ENCODE results near the gene GAB3. TPM values are rescaled to one million over a fixed set of nuclear protein-coding genes. Genes with fewer than 3 reads are reported as not detected.
"Not testable (repeated sequence)": the region's sequence is repeated elsewhere in the genome, so short reads cannot be mapped to it uniquely, and the experiment has no call there.

Gene GAB3
- total RNA-seq, 1 donor from 2014 or later = 0.52 TPM

DNA sequence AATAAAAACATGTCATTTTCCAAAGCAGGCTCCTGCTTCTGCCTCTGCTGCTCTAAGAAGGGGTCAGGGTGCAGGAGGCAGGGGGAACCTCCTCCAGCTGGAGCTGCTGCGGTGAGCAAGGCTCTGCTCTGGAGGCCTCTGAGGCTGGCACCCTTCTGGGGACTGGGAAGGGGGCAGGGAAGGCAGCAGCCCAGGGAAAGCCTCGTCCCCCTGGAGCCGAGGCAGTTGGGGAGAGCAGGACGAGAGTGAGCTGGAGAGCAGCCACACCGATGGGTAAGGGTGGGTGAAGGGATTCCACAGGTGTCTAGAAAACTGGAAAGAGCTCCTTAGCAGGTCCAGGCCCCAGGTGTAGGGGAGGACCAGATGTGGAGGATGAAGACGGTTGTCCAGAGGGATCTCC is 95.5 kb downstream of the GAB3 start:
- no peak for ATAC-seq

DNA sequence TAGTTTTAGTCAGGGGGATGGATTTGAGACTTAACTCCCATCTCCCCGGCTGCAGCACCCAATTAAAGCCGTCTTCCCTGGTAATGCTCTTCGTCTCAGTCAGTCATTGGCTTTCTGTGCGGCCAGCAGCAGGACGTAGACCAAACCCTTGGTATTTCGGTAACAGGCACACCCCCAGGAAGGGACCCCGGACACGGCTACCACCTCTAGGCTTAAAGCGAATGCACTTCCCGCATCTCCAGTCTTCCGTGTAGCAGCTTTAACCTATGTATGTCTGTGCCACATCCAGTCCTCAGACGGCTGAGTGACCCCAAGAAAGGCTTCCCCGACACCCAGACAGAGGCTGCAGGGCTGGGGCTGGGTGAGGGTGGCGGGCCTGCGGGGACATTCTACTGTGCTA is 96.0 kb downstream of the GAB3 start:
- no peak for ATAC-seq

DNA sequence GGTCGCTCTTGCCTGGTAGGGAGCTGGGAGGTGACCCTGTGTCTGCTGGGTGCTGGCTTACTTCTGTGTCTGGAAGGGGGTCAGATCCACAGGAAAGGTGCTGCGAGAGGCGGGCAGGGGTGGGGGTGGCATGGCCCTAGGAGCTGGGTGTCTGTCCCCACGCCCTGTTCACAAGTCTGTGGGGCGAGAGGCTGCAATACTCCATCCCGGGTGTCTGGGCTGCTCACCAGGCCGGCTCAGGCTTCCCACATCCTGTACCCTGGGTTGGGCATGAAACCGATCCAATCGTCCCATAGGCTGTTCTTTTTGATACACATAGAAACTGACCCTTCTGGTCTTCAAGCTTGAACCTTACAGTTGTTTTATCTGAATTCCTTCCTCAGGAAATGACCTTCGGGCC is 96.5 kb downstream of the GAB3 start:
- ATAC-seq = no peak

GRCh38 chrX:154653413-154653812 is 97.5 kb downstream of the GAB3 start, which contains the start of gene CTAG2:
Gene CTAG2, minus strand, starts transcription at chrX:154653579. Its CDS starts 64 bp downstream, at chrX:154653515.
- peak; percentile 18 for ATAC-seq

DNA sequence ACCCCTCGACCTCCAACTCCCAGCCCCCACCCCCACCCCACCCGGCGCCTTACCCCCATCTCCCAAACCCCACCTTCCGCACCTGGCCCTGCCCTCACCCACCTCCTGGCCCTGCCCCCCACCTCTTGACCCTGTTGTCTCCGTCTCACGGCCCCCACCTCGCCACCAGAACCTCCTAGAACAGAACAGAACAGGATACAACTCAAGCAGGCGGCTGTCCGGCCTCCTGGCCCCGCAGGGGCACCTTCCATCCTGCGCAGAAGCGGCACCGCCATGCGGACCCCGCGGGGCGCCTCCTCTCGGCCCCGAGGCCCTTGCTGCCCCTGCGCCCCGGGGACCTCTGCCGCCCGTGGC is 97.9 kb downstream of the GAB3 start:
- ATAC-seq = no peak

GRCh38 chrX:154652311-154653047 is 98.4 kb downstream of the GAB3 start:
- no peak for ATAC-seq

GRCh38 chrX:154650221-154650510 is 100.7 kb downstream of the GAB3 start:
- no peak for ATAC-seq

- ATAC-seq = no peak
These were observed 101.2 kb downstream of the GAB3 start for GRCh38 chrX:154649503-154650220.

DNA sequence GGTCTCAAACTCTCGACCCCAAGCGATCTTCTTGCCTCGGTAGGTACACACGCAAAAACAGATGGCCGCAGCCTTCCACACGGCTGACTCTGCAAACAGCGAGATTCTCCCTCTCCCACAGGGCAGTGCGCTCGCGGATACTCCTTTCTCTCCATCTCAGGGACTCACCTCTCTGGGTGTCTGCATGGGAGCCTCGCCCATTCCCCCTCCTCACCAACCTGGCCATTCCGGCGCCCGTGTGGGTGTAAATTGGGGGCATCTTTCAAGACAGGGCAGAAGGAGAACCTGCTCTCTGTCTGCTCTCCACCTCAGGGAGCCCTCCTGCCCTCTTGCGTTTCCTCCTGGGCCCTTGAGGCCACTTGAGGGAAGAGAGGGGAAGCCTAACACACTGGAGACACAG is 101.9 kb downstream of the GAB3 start:
- ATAC-seq = no peak

GRCh38 chrX:154645745-154646378 is 105.0 kb downstream of the GAB3 start:
- ATAC-seq = not testable (repeated sequence)

DNA sequence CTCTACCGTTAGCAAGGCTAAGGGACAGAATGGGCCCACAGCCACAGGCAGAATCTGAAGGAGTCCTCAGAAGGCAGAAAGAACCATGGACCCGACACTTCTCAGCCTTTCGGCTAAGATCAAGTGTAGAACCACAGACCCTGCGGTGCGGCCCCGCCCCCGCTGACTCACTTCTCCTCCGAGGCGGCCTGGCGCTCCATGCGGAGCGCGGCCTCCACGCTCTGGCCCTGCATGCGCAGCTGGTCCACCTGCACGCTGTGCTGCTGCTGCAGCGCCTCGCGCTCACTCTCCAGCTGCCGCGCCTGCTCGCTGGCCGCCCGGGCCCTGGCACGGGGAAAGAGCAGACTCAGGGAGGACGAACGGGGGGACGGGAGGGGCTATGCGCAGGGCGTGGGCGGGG is 107.2 kb downstream of the GAB3 start:
- ATAC-seq = not testable (repeated sequence)

GRCh38 chrX:154641740-154642139 is 109.1 kb downstream of the GAB3 start:
- peak; percentile 26 for ATAC-seq

- ATAC-seq = not testable (repeated sequence)
These were observed 117.2 kb downstream of the GAB3 start for GRCh38 chrX:154633661-154634060.

GRCh38 chrX:154630949-154631348 is 119.9 kb downstream of the GAB3 start:
- not testable (repeated sequence) for ATAC-seq

- peak; percentile 45 for ATAC-seq
These were observed 121.9 kb downstream of the GAB3 start for GRCh38 chrX:154628960-154629359.

Other genes with a start within 250 kb of the GAB3 start
- 40.6 TPM for gene FAM3A, start 234.8 kb downstream of the GAB3 start, total RNA-seq
- 75.4 TPM for gene G6PD, start 204.2 kb downstream of the GAB3 start, total RNA-seq
- 16.1 TPM for gene IKBKG, start 203.5 kb downstream of the GAB3 start, total RNA-seq
- not detected for gene CTAG1A, start 165.9 kb downstream of the GAB3 start, total RNA-seq
- gene CTAG1B, start 131.8 kb downstream of the GAB3 start, total RNA-seq = not detected
- gene CTAG2, start 97.5 kb downstream of the GAB3 start, total RNA-seq = not detected
- gene DKC1, start 11.8 kb upstream of the GAB3 start, total RNA-seq = 44.8 TPM
- 6.3 TPM for gene MPP1, start 54.4 kb upstream of the GAB3 start, total RNA-seq
- not detected for gene SMIM9, start 83.6 kb upstream of the GAB3 start, total RNA-seq
- 19.6 TPM for gene F8A1, start 135.3 kb upstream of the GAB3 start, total RNA-seq

Measured in esophagus mucosa (tissue), 1 donor.